Embryonic facial prominence (tissue), 1 donor: ENCODE data around the gene PHKA2.
"Not testable (repeated sequence)": the region's sequence is repeated elsewhere in the genome, so short reads cannot be mapped to it uniquely, and the experiment has no call there.

Experiments used
- DNase-seq: peaks from one replicate; pipeline ENCODE4 v3.0.0-alpha.2; 2016; ENCODE audit errors: extremely low spot score

PHKA2 gene

GRCh38 chrX:18864390-18864920, 119.5 kb downstream of the PHKA2 start:
- DNase-seq = no peak

GRCh38 chrX:18861511-18861910, 122.4 kb downstream of the PHKA2 start:
- no peak for DNase-seq

GRCh38 chrX:18856645-18856997, 127.3 kb downstream of the PHKA2 start:
- DNase-seq = no peak

- DNase-seq = no peak
These were observed 127.8 kb downstream of the PHKA2 start for GRCh38 chrX:18855919-18856644.

- not testable (repeated sequence) for DNase-seq
These were observed 136.0 kb downstream of the PHKA2 start for GRCh38 chrX:18847901-18848300.
